Prostate gland (tissue), 2 donors: ENCODE data around the gene KLHL25.

Source experiments
- CTCF ChIP-seq, 4 experiments: fragments of 200-600 bp in 2 of 4; fragments of 450-650 bp in 2 of 4; sonication (generic) in 2 of 4; IDR thresholded peaks; 1 replicate in 3 of 4; 2 replicates in 1 of 4; pipeline ENCODE4 v1.5.1; 2016 to 2019; ENCODE audit warnings: antibody characterized with exemption in 4 of 4, mild to moderate bottlenecking in 2 of 4, moderate library complexity in 2 of 4
- POLR2A ChIP-seq: fragments of 450-650 bp; IDR thresholded peaks from one replicate; pipeline ENCODE4 v1.6.1; 2016; ENCODE audit warnings: antibody characterized with exemption, mild to moderate bottlenecking
- POLR2AphosphoS5 ChIP-seq: sonication (generic); formaldehyde crosslinking; IDR thresholded peaks from one replicate; pipeline ENCODE4 v1.6.1; 2017; ENCODE audit warnings: antibody characterized with exemption

GRCh38 chr15:85792102-85792731 is 2.5 kb downstream of the KLHL25 start:
- no peak for TF ChIP-seq CTCF (IDR thresholded peaks at IDR 0.05)
- no peak for TF ChIP-seq POLR2A
- TF ChIP-seq POLR2AphosphoS5 = no peak
